Ishikawa (cell line): Measurements from ENCODE around the gene PRR11.

Experiments used
- CEBPB ChIP-seq: IDR thresholded peaks from 2 replicates; pipeline ENCODE4 v1.6.1; 2012
- EGR1 ChIP-seq: IDR thresholded peaks from 2 replicates; pipeline ENCODE4 v1.6.1; 2012
- EP300 ChIP-seq: IDR thresholded peaks from 2 replicates; pipeline ENCODE4 v1.6.1; 2012; ENCODE audit warnings: borderline replicate concordance
- FOXM1 ChIP-seq: IDR thresholded peaks from 2 replicates; pipeline ENCODE4 v1.6.1; 2012; ENCODE audit warnings: low read depth, borderline replicate concordance
- RAD21 ChIP-seq: IDR thresholded peaks from 2 replicates; pipeline ENCODE4 v1.6.1; 2012; ENCODE audit warnings: low read depth
- TAF1 ChIP-seq: IDR thresholded peaks from 2 replicates; pipeline ENCODE4 v1.6.1; 2012; ENCODE audit warnings: low read depth, mild to moderate bottlenecking
- TCF12 ChIP-seq: IDR thresholded peaks from 2 replicates; pipeline ENCODE4 v1.6.1; 2012; ENCODE audit warnings: low read depth
- YY1 ChIP-seq: IDR thresholded peaks from 2 replicates; pipeline ENCODE4 v1.6.1; 2012; ENCODE audit warnings: low read depth
- TF ChIP-seq, protein P1 (sequence below): IDR thresholded peaks from 2 replicates; pipeline ENCODE4 v1.6.1; 2012
- TF ChIP-seq, protein P2 (sequence below): IDR thresholded peaks from 2 replicates; pipeline ENCODE4 v1.6.1; 2012; ENCODE audit warnings: low read depth, mild to moderate bottlenecking

DNA sequence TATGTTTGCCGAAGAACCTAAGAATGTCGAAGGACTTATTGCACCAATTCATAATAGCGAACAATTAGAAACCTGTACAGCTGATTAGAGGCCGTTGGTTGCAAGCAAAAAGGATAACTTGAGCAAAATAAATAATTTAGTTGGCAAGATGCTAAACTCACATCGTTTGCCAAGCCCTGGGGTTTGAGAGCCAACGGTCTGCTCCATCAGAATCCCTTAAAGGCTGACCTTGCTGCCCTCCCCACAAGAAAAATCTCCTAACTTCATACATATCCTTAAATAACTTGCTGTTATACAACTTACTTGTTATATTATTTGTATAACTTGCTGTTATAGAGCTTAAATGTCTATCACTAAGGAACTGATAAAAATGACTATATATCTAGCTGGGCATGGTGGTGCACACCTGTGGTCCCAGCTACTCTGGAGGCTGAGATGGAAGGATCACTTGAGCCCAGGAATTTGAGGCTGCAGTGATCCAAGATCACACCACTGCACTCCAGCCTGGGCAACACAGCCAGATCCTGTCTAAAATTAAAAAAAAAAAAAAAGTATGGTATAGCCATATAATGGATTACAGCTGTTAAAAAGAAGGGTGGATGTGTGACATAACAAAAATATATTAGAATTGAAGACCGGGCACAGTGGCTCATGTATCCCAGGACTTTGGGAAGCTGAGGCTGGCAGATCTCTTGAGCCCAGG, 47.0 kb upstream of the PRR11 start:
- TF ChIP-seq, protein P1, sequence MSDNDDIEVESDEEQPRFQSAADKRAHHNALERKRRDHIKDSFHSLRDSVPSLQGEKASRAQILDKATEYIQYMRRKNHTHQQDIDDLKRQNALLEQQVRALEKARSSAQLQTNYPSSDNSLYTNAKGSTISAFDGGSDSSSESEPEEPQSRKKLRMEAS = no peak
- TF ChIP-seq EP300 = no peak
- TF ChIP-seq, protein P2, sequence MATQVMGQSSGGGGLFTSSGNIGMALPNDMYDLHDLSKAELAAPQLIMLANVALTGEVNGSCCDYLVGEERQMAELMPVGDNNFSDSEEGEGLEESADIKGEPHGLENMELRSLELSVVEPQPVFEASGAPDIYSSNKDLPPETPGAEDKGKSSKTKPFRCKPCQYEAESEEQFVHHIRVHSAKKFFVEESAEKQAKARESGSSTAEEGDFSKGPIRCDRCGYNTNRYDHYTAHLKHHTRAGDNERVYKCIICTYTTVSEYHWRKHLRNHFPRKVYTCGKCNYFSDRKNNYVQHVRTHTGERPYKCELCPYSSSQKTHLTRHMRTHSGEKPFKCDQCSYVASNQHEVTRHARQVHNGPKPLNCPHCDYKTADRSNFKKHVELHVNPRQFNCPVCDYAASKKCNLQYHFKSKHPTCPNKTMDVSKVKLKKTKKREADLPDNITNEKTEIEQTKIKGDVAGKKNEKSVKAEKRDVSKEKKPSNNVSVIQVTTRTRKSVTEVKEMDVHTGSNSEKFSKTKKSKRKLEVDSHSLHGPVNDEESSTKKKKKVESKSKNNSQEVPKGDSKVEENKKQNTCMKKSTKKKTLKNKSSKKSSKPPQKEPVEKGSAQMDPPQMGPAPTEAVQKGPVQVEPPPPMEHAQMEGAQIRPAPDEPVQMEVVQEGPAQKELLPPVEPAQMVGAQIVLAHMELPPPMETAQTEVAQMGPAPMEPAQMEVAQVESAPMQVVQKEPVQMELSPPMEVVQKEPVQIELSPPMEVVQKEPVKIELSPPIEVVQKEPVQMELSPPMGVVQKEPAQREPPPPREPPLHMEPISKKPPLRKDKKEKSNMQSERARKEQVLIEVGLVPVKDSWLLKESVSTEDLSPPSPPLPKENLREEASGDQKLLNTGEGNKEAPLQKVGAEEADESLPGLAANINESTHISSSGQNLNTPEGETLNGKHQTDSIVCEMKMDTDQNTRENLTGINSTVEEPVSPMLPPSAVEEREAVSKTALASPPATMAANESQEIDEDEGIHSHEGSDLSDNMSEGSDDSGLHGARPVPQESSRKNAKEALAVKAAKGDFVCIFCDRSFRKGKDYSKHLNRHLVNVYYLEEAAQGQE = no peak
- TF ChIP-seq TAF1 = no peak
- TF ChIP-seq CEBPB = no peak
- TF ChIP-seq RAD21 = no peak
- TF ChIP-seq FOXM1 = no peak
- no peak for TF ChIP-seq EGR1
- TF ChIP-seq TCF12 = no peak
- TF ChIP-seq YY1 = no peak
